Cardiac septum (tissue), 1 donor: ENCODE measurements around the gene RHBDF1. TPM values are rescaled to one million over a fixed set of nuclear protein-coding genes. Genes with fewer than 3 reads are reported as not detected.
A peak's percentile ranks its signal among the peaks of the same experiment; 100 is the strongest.
"Not testable (repeated sequence)": the region's sequence is repeated elsewhere in the genome, so short reads cannot be mapped to it uniquely, and the experiment has no call there.

Experiments used
- DNase-seq: peaks from one replicate; pipeline ENCODE4 v3.0.0-alpha.2; 2020; ENCODE audit warnings: low spot score
- intact Hi-C: fragments of 100-400 bp; cut with DNase I; formaldehyde crosslinking; loops from one replicate; pipeline ENCODE4 v1.14.0; 2022
- microRNA-seq: library from miRNA; unstranded; fragments of <30 nt; microRNA quantifications from one replicate; pipeline ENCODE4 v1.2.0, GENCODE V29; 2020
- total RNA-seq: library from RNA; stranded (reverse); fragmentation: NEBNext Ultra II Directional; extraction: Animal tissue kit (Norgen Biotek cat#: 25700); gene quantifications from one replicate; pipeline ENCODE4 v1.2.1, GENCODE V29; 2021
- donor health status: DM: no; HTN: no; CAD: no.

The RHBDF1 gene
- total RNA-seq, 1 donor from 2014 or later: 31.4 TPM

GRCh38 chr16:10772-11171, 61.7 kb downstream of the RHBDF1 start:
- DNase-seq: peak; percentile 97
- intact Hi-C loops: not testable (repeated sequence)

- DNase-seq: no peak
- intact Hi-C loops: no loop called here
Observed at GRCh38 chr16:9903-10665, 62.3 kb downstream of the RHBDF1 start.

Small RNA genes lying within 50 kb of the gene (microRNA-seq; reads per million reads assigned to microRNA genes)
- not detected for gene MIR6859-4

Other genes starting within 250 kb of the RHBDF1 start
- gene POLR3K, start 19.0 kb downstream of the RHBDF1 start, total RNA-seq: 9.2 TPM
- 45.6 TPM for gene SNRNP25, start 18.8 kb downstream of the RHBDF1 start, total RNA-seq
- gene MPG, start 5.6 kb upstream of the RHBDF1 start, total RNA-seq: 33.6 TPM
- 24.0 TPM for gene NPRL3, start 66.0 kb upstream of the RHBDF1 start, total RNA-seq
- not detected for gene HBZ, start 80.0 kb upstream of the RHBDF1 start, total RNA-seq
- 1.2 TPM for gene HBM, start 93.3 kb upstream of the RHBDF1 start, total RNA-seq
- 487 TPM for gene HBA2, start 100.2 kb upstream of the RHBDF1 start, total RNA-seq
- 780 TPM for gene HBA1, start 104.0 kb upstream of the RHBDF1 start, total RNA-seq
- gene HBQ1, start 107.8 kb upstream of the RHBDF1 start, total RNA-seq: not detected
- 30.9 TPM for gene LUC7L, start 156.8 kb upstream of the RHBDF1 start, total RNA-seq
- 137 TPM for gene FAM234A, start 162.2 kb upstream of the RHBDF1 start, total RNA-seq
- gene RGS11, start 203.3 kb upstream of the RHBDF1 start, total RNA-seq: 31.4 TPM
- gene ARHGDIG, start 208.0 kb upstream of the RHBDF1 start, total RNA-seq: 2.8 TPM
- gene PDIA2, start 210.5 kb upstream of the RHBDF1 start, total RNA-seq: 0.81 TPM